BLaER1 (cell line): ENCODE measurements around the gene CLDN1.
A peak's percentile ranks its signal among the peaks of the same experiment; 100 is the strongest.

Experiments
- H3K27ac ChIP-seq: shearing (Covaris generic); formaldehyde crosslinking; 2 replicates; pipeline ENCODE4 v1.8.1; 2022
- H3K27me3 ChIP-seq: shearing (Covaris generic); formaldehyde crosslinking; 2 replicates; pipeline ENCODE4 v1.8.1; 2022
- H3K36me3 ChIP-seq: shearing (Covaris generic); formaldehyde crosslinking; 2 replicates; pipeline ENCODE4 v1.8.1; 2022
- H3K4me1 ChIP-seq: shearing (Covaris generic); formaldehyde crosslinking; 2 replicates; pipeline ENCODE4 v1.8.1; 2022
- H3K4me2 ChIP-seq: shearing (Covaris generic); formaldehyde crosslinking; 2 replicates; pipeline ENCODE4 v1.8.1; 2022
- H3K4me3 ChIP-seq: shearing (Covaris generic); formaldehyde crosslinking; 2 replicates; pipeline ENCODE4 v1.8.1; 2022
- H3K9ac ChIP-seq: shearing (Covaris generic); formaldehyde crosslinking; 2 replicates; pipeline ENCODE4 v1.8.1; 2022
- H3K9me3 ChIP-seq: shearing (Covaris generic); formaldehyde crosslinking; 2 replicates; pipeline ENCODE4 v1.8.1; 2022
- H4K20me1 ChIP-seq: shearing (Covaris generic); formaldehyde crosslinking; 2 replicates; pipeline ENCODE4 v1.8.1; 2022
- Cebpa-rat ChIP-seq: shearing (Covaris generic); IDR thresholded peaks from 2 replicates; pipeline ENCODE4 v1.8.1; 2022

The CLDN1 gene

GRCh38 chr3:190321789-190322603, at the start of gene CLDN1:
Gene CLDN1 (minus strand): TSS chr3:190322446. CDS start chr3:190322206, 240 bp downstream.
- Histone ChIP-seq H3K9ac (no peak within 1 kb of the TSS), H3K4me2 (peak within 1 kb of the TSS; percentile 32)
- no peak for TF ChIP-seq Cebpa-rat

GRCh38 chr3:190371152-190371551, 48.9 kb upstream of the CLDN1 start:
- Histone ChIP-seq H3K36me3 (no peaks in the 10 kb centered on the region), H3K9me3 (no peaks in the 10 kb centered on the region), H4K20me1 (no peaks in the 10 kb centered on the region), H3K4me2 (no peak overlapping the region), H3K4me1 (peaks cover 5% of the 10 kb centered on the region; the same call in 1 of the 2 replicates), H3K27ac (no peak overlapping the region), H3K9ac (no peak overlapping the region), H3K4me3 (no peak overlapping the region), H3K27me3 (no peaks in the 10 kb centered on the region)
- no peak for TF ChIP-seq Cebpa-rat

More at GRCh38 chr3:190321789-190322603, at the start of gene CLDN1:
- H3K27ac ChIP-seq, result no peak within 1 kb of the TSS
- no peaks in the 10 kb centered on the region for H3K27me3 ChIP-seq
- peaks cover 21% of the 10 kb centered on the region for H3K4me1 ChIP-seq
- no peak within 1 kb of the TSS for H3K4me3 ChIP-seq
- H4K20me1 ChIP-seq, result no peaks in the 10 kb centered on the region
- H3K9me3 ChIP-seq, result peaks cover 13% of the 10 kb centered on the region
- no peaks in the 10 kb centered on the region for H3K36me3 ChIP-seq

- Histone ChIP-seq H3K4me2 (no peak overlapping the region), H3K4me1 (peaks cover 2% of the 10 kb centered on the region; the same call in 1 of the 2 replicates)
Measured at GRCh38 chr3:190370369-190370768, 48.1 kb upstream of the CLDN1 start.

DNA sequence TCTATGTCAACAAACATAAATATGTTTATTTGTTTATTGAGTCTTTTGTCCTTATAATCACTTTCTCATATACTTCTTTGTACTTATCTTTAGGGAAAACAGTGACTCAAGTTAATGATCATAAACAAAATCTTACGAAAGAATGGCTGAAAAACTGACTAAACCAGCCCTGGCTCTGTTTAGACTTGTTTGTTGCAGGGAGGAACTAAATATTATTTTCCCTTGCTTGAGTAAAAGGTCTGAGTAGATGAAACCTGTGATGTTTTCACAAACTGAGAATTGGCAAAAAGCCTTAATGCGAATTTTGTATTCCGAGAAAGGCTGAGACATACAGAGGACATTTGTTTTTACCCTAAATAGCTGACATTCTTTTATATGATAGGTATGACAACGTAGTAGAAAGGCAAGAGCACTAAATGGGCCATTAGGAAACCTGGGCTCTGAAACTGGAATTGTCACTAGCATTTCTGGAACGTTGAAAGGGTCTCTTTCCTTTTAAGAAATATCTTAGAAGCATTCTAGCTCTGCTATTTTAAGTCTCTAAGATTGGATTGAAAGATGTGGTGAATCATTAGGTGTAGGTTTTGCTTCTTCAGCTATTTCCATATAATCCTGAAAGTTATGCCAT, 47.5 kb upstream of the CLDN1 start:
- TF ChIP-seq Cebpa-rat, result no peak
- Histone ChIP-seq H3K4me3 (no peak overlapping the region), H3K4me1 (no peaks in the 10 kb centered on the region), H3K4me2 (no peak overlapping the region), H3K36me3 (no peaks in the 10 kb centered on the region), H3K27ac (no peak overlapping the region), H3K9me3 (no peaks in the 10 kb centered on the region), H4K20me1 (no peaks in the 10 kb centered on the region), H3K9ac (no peak overlapping the region), H3K27me3 (no peaks in the 10 kb centered on the region)

More at GRCh38 chr3:190370369-190370768, 48.1 kb upstream of the CLDN1 start:
- no peak overlapping the region for H3K9ac ChIP-seq
- no peak overlapping the region for H3K27ac ChIP-seq
- no peak for TF ChIP-seq Cebpa-rat
- H3K9me3 ChIP-seq, result no peaks in the 10 kb centered on the region
- H3K4me3 ChIP-seq, result no peak overlapping the region
- no peaks in the 10 kb centered on the region for H4K20me1 ChIP-seq
- no peaks in the 10 kb centered on the region for H3K27me3 ChIP-seq
- no peaks in the 10 kb centered on the region for H3K36me3 ChIP-seq

DNA sequence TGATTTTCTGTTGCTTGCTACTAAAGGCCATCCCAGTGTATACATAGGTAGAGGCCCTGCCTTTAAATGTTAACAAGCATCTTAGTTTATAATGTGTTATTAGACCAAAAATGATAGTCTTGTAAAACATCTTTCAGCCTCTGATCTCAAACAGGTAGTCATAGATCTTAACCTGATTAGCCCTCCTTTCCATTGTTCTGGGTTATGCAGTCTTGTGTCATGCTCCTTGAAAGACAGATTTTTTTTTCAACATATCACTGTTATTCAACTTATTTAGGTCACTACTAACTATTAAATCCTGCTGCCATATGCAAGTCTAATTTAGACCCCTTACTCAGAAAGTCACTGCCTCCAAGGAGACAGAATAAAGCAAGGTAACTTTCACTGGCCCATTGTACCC, 46.6 kb upstream of the CLDN1 start:
- no peak overlapping the region for H3K27ac ChIP-seq
- H3K4me3 ChIP-seq, result no peak overlapping the region
- no peaks in the 10 kb centered on the region for H3K9me3 ChIP-seq
- H4K20me1 ChIP-seq, result no peaks in the 10 kb centered on the region
- H3K36me3 ChIP-seq, result no peaks in the 10 kb centered on the region
- no peaks in the 10 kb centered on the region for H3K4me1 ChIP-seq
- no peak overlapping the region for H3K9ac ChIP-seq
- H3K27me3 ChIP-seq, result no peaks in the 10 kb centered on the region
- H3K4me2 ChIP-seq, result no peak overlapping the region
- TF ChIP-seq Cebpa-rat, result no peak

DNA sequence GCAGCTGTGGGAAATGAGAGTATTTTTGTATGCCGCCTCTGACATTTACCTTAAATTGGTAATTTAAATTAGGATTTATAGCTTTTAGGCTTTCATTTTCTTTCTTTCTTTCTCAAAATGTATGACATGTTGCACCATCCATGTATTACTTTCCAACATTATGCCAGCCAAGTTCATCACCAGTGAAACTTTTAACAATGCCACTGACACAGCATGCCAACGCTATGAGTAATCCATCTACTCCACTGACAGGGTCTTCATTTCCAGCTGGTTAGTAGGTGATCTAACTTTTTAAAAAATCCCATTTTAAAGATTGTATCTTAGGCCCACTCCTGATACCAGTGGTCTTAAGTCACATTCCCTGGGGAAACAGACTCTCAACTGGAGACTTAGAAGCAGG, 43.9 kb upstream of the CLDN1 start:
- no peak for TF ChIP-seq Cebpa-rat
- no peaks in the 10 kb centered on the region for H3K27me3 ChIP-seq
- H3K4me1 ChIP-seq, result no peaks in the 10 kb centered on the region
- H3K36me3 ChIP-seq, result no peaks in the 10 kb centered on the region
- H3K9ac ChIP-seq, result no peak overlapping the region
- no peaks in the 10 kb centered on the region for H4K20me1 ChIP-seq
- no peak overlapping the region for H3K4me2 ChIP-seq
- H3K9me3 ChIP-seq, result no peaks in the 10 kb centered on the region
- no peak overlapping the region for H3K4me3 ChIP-seq
- H3K27ac ChIP-seq, result no peak overlapping the region

- no peaks in the 10 kb centered on the region for H4K20me1 ChIP-seq
- H3K9me3 ChIP-seq, result no peaks in the 10 kb centered on the region
- H3K4me2 ChIP-seq, result no peak overlapping the region
- TF ChIP-seq Cebpa-rat, result no peak
- H3K4me1 ChIP-seq, result no peaks in the 10 kb centered on the region
- H3K27me3 ChIP-seq, result no peaks in the 10 kb centered on the region
- no peak overlapping the region for H3K9ac ChIP-seq
- H3K36me3 ChIP-seq, result no peaks in the 10 kb centered on the region
- no peak overlapping the region for H3K27ac ChIP-seq
- H3K4me3 ChIP-seq, result no peak overlapping the region
Measured at GRCh38 chr3:190362258-190362657, 40.0 kb upstream of the CLDN1 start.

- Histone ChIP-seq H3K4me2 (no peak overlapping the region), H3K27ac (no peak overlapping the region)
- TF ChIP-seq Cebpa-rat, result no peak
Measured at GRCh38 chr3:190361791-190362190, 39.5 kb upstream of the CLDN1 start.

GRCh38 chr3:190360228-190360627, 38.0 kb upstream of the CLDN1 start:
- Histone ChIP-seq H3K36me3 (no peaks in the 10 kb centered on the region), H3K4me2 (no peak overlapping the region), H4K20me1 (no peaks in the 10 kb centered on the region), H3K4me1 (no peaks in the 10 kb centered on the region), H3K4me3 (no peak overlapping the region), H3K9me3 (no peaks in the 10 kb centered on the region), H3K27ac (no peak overlapping the region), H3K9ac (no peak overlapping the region), H3K27me3 (no peaks in the 10 kb centered on the region)
- TF ChIP-seq Cebpa-rat, result no peak

More at GRCh38 chr3:190361791-190362190, 39.5 kb upstream of the CLDN1 start:
- no peaks in the 10 kb centered on the region for H3K36me3 ChIP-seq
- no peaks in the 10 kb centered on the region for H4K20me1 ChIP-seq
- no peaks in the 10 kb centered on the region for H3K27me3 ChIP-seq
- H3K4me1 ChIP-seq, result no peaks in the 10 kb centered on the region
- no peak overlapping the region for H3K4me3 ChIP-seq
- no peaks in the 10 kb centered on the region for H3K9me3 ChIP-seq
- no peak overlapping the region for H3K9ac ChIP-seq

DNA sequence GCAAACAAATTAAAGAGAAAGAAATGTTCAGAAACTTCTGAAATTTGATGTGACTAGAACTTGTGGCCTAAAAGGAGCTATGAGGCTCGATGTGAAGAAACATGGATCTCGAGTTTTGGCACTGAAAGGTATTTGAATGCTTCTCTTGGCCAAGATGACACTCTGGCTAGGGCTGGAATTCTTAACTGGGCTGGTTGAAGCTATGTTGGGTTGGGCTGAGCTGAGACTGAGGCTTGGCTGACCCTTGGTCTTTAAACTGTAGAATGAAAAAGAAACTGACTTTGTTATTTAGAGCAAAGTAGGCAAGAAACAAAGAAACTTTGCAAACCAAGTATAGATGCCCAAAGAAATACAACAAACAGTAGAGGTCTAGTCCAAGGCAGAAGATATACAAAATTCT, 37.6 kb upstream of the CLDN1 start:
- Histone ChIP-seq H3K36me3 (no peaks in the 10 kb centered on the region), H3K4me1 (no peaks in the 10 kb centered on the region)
- no peak for TF ChIP-seq Cebpa-rat

More for the DNA sequence above, 37.6 kb upstream of the CLDN1 start:
- Histone ChIP-seq H3K9me3 (no peaks in the 10 kb centered on the region), H3K27me3 (no peaks in the 10 kb centered on the region), H4K20me1 (no peaks in the 10 kb centered on the region), H3K9ac (no peak overlapping the region), H3K27ac (no peak overlapping the region), H3K4me3 (no peak overlapping the region), H3K4me2 (no peak overlapping the region)
